NK-92 (cell line): ENCODE results near the gene SPRR1B.
"Not testable (repeated sequence)": the region's sequence is repeated elsewhere in the genome, so short reads cannot be mapped to it uniquely, and the experiment has no call there.

ENCODE experiments used
- DNase-seq: peaks from one replicate; lab custom pipeline; 2025; ENCODE audit not compliant: unreplicated experiment; lab: John Stamatoyannopoulos, UW

SPRR1B gene

DNA sequence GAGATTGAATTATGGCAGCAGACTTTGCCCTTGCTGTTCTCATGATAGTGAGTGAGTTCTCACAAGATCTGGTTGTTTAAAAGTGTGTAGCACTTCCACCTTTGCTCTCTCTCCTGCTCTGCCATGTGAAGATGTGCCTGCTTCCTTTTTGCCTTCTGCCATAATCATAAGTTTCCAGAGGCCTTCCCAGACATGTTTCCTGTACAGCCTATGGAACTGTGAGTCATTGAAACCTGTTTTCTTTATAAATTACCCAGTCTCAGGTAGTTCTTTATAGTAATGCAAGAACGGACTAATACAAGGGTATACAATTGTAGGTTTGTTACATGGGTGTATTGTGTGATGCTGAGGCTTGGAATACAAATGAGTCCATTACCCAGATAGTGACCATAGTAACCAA, 4.2 kb downstream of the SPRR1B start:
- no peak for DNase-seq

DNA sequence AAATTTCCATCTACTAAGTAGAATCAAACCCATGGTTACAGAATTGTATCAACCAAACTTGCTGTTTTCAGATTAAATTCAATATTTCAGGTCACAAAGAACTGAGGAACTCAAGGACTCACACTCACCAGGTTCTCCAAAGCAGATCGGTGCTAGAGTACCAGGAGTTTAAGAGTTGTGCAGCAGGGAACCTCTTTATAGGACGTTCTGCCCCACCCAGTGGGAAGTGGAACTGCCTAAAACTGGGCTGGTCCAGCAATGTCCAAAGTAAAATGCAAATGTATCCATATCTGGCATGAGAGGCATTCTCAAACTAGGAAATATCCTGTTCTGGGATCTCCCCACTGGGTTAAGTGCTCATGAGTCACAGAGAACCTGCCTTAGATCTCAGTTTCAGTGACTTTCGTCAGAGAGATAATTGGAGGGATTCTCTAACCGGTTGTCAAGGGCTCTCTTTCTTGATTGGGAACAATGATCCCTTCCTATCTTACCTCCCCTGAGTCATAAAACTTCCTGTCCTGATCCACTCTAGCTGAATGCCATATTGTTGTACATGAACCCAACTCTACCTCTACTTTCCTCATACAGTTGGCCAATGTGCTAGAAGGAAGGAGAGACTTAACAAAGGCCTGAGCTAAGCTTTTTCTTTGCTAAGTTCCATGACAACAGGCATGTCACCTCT, 10.1 kb downstream of the SPRR1B start, which contains the start of gene SPRR2D:
TSS of gene SPRR2D (minus strand) at position 171 of the 682 bp plus-strand sequence. CDS start 774 bp downstream, outside the sequence.
- DNase-seq, result no peak

DNA sequence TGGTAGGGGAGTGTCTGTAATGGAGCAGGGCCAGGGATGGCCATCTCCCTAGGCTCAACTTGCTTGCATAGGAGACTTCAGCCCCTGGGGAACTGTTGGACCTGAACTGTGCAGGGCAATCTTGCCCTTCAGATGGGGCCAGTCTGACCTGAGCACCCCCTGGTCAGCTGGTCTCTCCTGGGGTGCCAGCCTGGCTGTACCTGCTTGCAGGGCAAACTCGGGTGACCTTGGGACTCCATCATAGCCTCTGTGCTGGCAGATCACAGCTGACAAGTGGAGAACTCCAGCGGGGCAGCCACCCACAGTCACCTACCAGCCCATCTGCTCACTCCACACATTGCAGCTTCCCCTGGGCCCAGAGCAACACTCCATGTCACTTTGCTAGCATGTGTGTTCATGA, 18.2 kb downstream of the SPRR1B start:
- DNase-seq, result no peak

DNA sequence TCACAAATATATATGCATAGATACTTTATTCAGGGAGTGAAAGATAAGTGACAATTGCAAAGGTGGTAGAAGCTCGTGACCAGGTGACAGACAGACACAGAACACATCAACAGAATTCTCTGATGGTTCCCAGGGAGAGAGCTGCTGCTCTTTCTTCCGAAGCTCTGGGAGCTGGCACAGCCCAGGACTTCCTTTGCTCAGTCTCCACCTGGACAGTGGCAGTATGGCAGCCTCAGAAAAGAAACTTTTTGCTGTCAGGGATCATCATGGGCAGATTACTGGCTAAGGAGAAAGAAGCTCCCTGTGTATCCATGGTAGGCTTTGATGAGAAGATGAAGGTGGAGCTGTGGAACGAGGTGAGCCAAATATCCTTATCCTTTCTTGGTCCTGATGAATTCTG, 25.1 kb downstream of the SPRR1B start:
- not testable (repeated sequence) for DNase-seq

DNA sequence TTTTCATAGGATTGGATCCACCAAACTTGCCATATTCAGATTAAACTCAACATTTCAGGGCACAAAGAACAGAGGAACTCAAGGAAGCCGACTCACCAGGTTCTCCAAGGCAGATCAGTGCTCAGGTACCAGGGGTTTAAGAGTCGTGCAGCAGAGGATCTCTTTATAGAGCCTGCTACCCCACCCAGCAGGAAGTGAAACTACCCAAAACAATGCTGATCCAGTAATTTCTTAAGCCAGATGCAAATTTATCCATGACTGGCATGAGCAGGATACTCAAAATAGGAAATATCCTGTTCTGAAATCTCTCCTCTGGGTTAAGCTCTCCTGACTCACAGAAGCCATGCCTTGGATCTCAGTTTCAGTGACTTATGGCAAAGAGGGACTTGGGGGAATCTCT, 26.4 kb downstream of the SPRR1B start, which contains the start of gene SPRR2A:
TSS of gene SPRR2A (minus strand) at position 138 of the 400 bp plus-strand sequence. CDS start 777 bp downstream, outside the sequence.
- DNase-seq, result no peak

DNA sequence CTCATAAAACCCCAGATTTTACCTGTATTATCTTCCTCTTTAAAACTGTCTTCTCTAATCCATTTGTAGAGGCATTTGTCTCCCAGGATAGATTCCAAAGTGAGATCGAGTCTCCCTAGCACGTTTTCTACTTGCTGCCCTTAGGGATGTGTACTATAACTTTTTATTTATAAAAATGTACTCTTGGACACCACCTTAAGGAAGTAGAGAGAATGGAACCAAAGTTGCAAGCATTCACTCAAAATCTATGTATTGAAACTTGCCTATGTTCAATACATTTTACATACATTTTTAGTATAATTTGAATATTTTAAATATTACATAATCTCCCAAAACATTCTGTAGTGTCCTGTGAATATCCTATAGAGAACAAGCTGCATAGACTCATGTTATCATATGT, 27.2 kb downstream of the SPRR1B start:
- DNase-seq, result no peak

DNA sequence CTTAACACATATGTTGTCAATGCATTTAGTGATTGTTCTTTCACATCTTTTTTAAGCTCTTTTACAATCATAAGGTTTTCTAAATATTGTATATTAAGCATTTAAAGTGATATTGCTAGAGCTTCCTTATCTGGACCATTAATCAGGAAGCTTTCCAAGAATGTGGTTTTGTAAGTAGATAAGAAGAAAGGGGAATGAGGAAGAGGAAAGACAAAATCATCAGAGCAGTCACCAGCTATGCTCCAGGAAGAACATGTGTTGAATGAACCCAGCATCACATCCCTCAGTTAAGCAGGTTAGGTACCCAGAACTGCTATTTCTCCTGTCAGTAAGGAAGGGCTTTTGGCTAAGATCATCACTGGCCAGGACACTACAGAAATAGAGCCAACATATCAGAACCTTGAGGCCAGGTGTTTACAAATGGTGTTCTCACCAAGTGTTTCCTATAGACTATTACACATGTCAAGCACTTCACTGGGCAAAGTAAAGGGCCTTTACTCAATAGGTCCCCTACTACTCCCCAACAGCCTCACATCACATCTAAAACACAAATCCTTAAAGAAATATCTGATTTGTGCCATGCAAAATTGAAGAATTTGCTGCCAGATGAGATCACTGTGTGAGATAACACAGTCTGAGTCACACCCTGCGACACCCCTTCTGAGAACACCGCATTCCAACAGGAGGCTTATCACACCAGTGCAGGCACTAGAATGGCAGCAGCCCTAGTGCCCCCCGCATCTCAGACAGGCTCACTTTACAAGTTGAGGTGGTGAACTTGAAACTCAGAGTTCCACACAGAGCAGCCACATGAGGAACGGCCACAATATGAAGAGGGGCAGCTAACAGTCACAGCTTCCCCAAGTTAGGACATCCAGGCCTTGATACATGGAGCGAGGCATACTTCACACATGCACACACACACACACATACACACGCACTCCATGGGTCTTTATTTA, 28.1 kb downstream of the SPRR1B start:
- DNase-seq, result no peak

DNA sequence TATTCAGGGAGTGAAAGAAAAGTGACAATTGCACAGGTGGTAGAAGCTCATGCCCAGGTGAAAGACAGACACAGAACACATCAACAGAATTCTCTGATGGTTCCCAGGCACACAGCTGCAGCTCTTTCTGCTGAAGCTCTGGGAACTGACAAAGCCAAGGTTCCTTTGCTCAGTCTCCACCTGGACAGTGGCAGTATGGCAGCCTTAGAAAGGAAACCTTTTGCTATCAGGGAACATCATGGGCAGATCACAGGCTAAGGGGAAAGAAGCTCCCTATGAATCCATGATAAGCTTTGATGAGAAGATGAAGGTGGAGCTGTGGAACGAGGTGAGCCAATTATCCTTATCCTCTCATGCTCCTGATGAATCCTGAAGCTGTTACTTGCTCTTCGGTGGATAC, 39.2 kb downstream of the SPRR1B start:
- DNase-seq, result no peak

DNA sequence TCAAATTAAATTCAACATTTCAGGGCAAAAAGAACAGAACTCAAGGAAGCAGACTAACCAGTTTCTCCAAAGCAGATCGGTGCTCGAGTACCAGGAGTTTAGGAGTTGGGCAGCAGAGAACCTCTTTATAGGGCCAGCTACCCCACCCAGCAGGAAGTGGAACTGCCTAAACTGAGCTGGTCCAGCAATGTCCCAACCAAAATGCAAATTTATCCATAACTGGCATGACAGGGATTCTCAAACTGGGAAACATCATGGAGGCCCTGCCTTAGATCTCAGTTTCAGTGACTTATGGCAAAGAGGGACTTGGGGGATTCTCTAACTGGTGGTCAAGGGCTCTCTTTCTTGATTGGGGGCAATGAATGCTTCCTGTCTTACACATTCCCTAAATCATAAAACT, 40.5 kb downstream of the SPRR1B start, which contains the start of gene SPRR2B:
TSS of gene SPRR2B (minus strand) at position 101 of the 400 bp plus-strand sequence. CDS start 772 bp downstream, outside the sequence.
- DNase-seq, result no peak

DNA sequence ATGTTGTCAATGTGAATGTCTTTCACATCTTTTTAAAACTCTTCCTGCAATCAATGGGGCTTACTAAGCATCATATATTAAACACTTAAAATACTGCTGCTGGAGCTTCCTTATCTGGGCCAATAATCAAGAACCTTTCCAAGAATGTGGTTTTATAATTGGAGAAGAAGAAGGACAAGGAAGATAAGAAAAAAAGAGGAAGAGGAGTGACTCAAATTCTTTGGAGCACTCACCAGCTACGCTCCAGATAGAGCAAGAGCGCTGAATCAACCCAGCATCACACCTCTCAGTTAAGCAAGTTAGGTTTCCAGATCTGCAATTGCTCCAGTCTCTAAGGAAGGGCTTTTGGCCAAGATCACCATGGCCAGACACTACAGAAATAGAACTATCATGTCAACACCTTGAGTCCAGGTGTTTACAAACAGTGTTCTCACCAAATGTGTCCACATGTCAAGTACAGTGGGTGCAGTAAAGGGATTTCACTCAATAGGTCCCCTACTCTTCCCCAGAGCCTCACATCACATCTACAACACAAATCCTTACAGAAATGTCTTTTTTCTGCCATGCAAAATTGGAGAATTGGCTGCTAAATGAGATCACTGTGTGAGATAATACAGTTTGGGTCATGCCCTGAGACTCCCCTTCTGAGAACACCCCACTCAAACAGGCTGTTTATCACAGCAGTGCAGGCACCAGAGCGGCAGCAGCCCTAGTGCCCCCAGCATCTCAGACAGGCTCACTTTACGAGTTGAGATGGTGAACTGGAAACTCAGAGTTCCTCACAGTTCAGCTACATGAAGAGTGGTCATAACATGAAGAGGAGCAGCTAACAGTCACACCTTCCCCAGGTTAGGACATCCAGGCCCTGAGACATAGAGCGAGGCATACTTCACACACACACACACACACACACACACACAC, 42.1 kb downstream of the SPRR1B start:
- DNase-seq, result no peak

DNA sequence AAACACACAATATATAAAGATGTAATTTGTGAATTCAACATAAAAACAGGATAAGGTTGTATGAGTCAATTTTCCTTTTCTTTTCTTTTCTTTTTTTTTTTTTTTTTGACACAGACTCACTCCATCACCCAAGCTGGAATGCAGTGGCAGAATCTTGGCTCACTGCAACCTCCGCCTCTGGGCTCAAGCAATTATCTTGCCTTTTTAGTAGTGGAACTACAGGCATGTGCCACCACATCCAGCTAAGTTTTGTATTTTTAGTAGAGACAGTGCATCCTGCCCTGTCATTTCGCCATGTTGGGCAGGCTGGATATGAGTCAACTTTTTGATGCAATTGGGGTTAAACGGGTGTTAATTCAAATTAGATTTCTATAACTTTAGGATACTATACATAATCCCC, 50.7 kb downstream of the SPRR1B start:
- no peak for DNase-seq
